AG09319 (cell line): Measurements from ENCODE around the gene ADAMTS17.

ENCODE experiments used
- DNase-seq: peaks from one replicate; pipeline ENCODE4 v3.0.0-alpha.2; 2010; ENCODE audit warnings: low read depth; ENCODE audit errors: extremely low read depth
- CTCF ChIP-seq: IDR thresholded peaks from 2 replicates; pipeline ENCODE4 v1.5.1; 2011; ENCODE audit warnings: low read depth, mild to moderate bottlenecking, inconsistent platforms, low read length, moderate library complexity

Gene ADAMTS17

GRCh38 chr15:99956820-99957641 lies 384.7 kb downstream of the ADAMTS17 start:
- no peak for DNase-seq
- TF ChIP-seq CTCF, result no peak

GRCh38 chr15:99956022-99956775 lies 385.6 kb downstream of the ADAMTS17 start:
- no peak for DNase-seq
- no peak for TF ChIP-seq CTCF

GRCh38 chr15:99955532-99955931 lies 386.2 kb downstream of the ADAMTS17 start:
- TF ChIP-seq CTCF, result no peak
- no peak for DNase-seq

- no peak for TF ChIP-seq CTCF
- DNase-seq, result no peak
These were observed 386.6 kb downstream of the ADAMTS17 start for GRCh38 chr15:99955181-99955525.

DNA sequence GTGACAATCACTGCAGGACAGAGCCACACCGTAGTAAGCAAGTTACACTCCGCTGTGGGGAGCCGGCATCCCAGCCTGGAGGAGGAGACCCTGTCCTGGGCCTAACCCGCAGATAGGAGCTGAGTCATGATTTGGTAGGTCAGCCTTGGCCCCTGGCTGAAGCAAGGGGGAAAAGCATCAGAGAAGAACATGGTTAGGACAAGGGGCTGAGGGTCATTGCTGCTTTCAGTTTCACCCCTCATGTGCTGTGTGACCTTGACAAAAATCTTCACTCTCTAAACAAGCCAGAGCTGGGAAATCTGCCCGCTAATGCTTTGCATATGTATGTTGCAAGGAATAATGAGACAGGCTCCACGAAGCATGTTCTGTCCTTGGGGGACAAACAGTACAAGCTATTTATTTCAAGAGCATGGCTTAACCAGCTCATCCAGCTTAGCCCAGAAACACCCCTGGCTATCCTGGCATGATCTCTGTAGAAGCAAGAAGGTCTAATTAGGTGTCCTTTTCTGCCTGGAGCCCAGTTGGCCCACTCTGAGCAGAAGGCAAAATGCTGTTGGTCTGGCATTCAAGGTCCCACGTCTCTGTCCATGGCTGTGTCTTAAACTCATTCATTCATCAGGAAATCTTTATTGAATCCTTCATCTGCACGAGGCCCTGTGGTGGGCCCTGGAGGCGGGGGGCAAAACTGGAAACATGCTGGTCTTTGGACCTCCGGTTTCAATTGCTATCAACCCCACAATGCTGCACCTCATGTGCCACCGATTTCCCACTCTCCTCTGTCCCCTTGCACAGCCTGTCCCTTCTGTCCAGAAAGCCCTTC lies 387.2 kb downstream of the ADAMTS17 start:
- TF ChIP-seq CTCF, result no peak
- DNase-seq, result no peak

- DNase-seq, result no peak
- no peak for TF ChIP-seq CTCF
These were observed 387.9 kb downstream of the ADAMTS17 start for GRCh38 chr15:99953886-99954285.
